ENCODE data around the gene TMEM198.
A peak's percentile ranks its signal among the peaks of the same experiment; 100 is the strongest.

Gene TMEM198, protein sequence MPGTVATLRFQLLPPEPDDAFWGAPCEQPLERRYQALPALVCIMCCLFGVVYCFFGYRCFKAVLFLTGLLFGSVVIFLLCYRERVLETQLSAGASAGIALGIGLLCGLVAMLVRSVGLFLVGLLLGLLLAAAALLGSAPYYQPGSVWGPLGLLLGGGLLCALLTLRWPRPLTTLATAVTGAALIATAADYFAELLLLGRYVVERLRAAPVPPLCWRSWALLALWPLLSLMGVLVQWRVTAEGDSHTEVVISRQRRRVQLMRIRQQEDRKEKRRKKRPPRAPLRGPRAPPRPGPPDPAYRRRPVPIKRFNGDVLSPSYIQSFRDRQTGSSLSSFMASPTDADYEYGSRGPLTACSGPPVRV

DNA sequence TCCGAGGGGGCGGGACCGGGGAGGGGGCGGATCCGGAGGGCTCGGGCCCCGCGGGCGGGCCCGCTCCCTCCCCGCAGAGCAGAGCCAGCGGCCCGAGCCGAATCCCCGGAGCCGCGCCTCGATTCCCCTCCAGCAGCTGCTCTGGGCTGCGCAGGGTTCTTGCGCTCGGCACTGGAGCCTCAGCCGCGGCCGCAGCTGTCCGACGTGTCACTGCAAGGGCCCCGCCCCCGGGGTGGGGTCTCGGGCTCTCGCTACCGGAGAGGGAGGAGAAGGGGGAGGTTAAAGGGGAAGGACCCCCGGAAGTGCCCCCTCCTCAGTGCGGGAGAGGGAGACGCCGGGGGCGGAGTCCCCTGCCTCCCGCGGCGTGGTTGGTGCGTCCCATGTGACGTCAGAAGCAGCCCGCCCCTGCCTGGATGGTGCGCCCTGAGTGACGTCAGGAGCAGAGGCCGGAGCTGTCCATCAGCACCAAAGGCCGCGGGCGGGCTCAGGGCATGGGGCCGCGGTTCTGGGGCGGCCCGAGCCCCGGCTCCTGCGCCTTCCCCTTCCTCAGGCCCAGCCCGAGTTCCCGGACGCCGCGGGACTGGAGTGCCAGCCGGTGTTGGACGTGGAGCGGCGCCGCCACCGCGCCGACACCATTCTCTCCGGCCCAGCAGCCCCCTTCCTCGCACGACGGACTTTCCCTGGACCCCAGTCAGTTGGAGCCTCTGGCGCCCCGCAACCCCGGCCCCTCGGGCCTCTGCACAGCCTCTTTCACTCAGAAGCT, at the start of gene TMEM198, which contains the start of gene CHPF:
Gene TMEM198, plus strand, starts transcription at position 433 of the 763 bp plus-strand sequence. CDS start 700 bp downstream, outside the sequence.
Gene CHPF, minus strand, starts transcription at position 214 of the 763 bp plus-strand sequence. CDS start 271 bp downstream, outside the sequence.
- peak; percentile 3 for DNase-seq

DNA sequence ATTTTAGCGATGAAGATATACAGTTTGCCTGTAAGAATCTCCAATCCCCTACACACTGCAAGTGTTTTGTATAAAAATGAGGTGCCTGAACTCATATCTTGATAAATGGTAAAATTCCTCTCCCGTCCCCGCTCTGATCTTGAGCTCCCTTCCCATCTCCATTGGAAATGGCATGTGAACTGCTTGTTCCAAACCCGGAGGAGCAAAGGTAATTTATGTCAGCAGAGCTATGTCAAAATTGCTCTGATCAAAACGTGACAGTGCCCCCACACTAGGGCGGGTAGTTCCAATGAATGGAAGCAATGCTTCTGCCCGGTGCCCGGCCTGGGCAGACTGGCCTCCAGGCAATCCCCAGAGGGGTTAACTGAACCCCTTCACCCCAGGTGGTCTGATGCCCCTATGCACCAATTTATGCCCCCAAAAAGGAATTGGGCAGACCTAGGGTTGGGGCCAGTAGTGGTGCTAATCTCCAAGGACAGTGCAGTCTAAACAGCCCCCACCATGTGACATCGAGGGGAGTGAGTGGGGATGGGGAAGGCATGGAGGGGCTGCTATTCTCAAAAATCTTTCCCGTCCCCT, 48.8 kb upstream of the TMEM198 start:
- no peak for DNase-seq

DNA sequence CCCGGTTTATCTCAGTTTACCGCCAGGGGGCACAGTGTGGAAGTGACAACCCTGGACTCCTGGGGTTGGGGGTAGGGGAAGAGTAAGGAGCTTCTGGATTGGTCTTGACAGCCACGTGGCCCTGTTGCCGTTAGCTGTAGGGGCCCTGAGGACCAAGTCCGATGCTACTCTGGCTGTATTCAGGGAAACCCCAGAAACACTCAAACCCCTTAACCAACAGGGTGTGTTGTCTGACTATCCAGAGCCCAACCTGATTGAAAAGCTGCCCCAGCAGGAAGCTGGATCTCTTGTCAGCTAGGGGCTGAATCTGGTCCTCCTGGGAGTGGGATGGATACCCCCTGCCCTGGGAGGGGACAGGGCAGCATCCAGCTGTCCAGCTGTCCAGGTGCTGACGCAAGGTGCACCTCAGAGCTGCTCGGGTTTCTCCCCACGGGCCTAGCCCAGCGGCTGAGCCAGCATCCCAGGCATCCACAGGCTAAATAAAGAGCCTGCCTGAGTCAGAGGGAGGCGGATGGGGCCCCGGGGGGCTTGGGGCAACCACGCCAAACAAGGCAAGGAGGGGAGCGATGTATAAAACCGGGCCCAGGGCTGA, 48.2 kb upstream of the TMEM198 start:
- DNase-seq, result no peak

DNA sequence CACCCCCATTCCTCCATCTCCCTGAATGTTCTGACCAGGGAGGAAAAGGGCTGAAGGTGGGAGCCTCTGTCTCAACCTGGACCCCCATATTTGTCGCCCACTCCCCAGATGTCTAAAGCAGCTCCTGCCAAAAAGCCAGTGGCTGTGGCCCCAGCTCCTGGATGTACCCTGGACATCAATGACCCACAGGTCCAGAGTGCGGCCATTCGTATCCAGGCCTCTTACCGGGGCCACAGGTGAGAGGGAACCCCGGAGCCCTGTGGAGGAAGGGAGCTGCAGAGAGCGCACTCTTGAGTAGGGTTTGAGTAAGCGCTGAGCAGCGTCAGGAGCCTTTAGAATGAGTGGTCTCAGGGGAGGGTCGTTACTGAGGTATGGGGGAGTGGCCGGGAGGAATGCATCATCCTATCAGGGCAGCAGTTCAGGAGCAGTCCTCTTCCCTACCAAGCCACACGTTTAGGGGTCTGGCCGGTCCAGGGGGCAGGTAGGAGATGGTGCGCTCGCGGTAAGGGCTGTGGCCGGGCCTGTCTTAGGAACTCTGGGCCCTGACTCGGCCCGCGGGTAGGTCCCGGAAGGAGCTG, 47.5 kb upstream of the TMEM198 start:
- DNase-seq, result no peak

DNA sequence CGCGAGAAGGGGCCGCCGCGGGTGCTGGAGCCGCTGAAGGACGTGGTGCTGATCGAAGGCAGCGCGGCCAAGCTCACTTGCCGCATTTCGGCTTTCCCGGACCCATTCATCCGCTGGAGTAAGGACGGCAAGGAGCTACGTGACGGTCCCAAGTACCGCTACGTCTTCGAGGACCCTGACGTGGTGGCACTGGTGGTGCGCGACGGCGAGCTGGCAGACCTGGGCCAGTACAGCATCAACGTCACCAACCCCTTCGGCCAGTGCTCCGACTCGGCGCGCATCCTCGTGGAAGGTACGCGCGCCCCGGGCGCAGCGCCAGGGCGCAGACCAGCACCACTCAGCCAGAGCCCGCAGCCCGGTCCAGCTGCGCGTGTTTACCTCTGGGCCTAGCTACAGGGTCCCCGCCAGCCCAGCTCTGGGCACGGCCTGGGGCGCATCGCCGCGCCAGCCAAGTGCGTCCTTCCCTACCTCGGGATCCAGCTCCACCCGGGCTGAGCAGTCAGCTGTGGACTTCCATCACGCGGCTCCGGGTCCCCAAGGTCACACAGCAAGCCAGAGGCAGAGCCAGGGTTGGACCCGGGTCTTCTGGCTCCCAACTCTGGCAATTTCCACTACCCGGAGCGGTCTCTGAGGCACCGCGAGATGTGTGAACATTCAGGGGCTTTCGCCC, 46.9 kb upstream of the TMEM198 start:
- DNase-seq, result no peak

DNA sequence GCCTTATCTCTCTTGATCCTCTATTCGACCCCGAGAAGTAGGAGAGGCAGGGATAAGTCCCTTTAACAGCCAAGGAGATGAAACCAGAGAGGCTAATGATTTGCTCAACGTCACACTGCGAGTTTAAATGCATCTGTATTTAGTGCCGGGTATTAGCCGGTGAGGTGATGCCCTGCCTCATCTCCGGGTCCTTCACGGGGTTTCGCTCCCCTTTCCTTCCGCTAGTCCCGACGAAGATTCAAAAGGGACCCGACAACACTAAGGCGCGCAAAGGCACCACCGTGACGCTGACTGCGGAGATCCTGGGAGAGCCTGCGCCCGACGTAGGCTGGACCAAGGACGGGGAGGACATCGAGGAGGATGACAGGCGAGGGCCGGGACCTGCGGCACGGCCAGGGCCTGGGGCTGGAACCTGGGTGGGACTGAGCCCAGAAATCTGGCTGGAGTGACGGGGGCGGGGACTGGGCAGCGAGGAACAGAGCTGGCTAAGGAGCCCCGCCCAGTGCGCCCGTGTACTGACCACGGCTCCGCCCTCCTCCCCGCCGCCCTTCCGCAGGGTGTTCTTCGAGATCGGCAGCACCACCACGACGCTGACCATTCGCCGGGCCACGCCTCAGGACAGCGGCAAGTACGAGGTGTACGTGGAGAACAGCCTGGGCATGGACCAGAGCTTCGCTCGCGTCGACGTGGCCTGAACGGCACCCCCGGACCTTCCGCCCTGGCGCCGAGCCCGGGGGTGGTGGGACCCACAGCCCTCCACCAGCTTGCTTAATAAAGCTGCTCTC, 46.1 kb upstream of the TMEM198 start:
- no peak for DNase-seq

DNA sequence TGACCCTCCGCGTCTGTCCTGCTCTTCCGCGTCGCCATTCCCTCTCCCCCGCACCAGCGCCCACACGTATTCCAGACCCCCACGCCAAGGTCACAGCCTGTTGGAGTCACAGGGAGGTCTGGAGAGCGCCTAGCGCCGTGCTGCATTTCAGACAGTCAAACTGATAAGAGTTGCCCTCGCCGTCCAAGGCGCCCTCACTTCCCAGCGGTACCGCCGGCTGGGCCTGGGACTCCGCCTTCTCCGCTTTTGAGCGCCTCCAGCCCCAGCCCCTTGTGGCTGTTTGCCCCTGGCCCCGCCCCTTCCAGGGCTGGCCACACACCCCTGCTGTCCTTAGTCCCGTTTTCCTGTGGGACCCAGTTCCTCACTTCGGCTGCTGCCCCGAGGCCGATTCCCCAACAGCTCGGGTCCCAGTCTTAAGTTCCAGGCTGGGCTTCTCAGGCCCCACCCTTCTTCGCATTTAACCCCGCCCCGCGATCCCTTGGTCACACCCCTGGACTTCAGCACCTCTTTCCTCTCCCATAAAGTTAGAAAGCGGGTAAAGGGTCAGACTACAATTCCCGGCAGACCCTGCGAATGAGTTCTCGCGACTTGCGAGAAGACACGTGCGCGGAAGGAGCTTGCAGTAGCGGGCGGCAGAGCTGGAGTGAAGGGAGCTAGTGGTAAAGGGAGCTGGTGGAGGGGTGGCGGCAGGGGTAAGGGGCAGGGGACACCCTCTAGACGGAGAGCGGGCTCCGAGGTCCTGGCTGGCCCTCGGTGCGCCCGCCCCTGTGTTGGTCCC, 45.4 kb upstream of the TMEM198 start, which contains the start of gene GMPPA:
Gene GMPPA, plus strand, starts transcription at position 612 of the 778 bp plus-strand sequence. CDS start 1,085 bp downstream, outside the sequence.
- DNase-seq, result peak; percentile 94

DNA sequence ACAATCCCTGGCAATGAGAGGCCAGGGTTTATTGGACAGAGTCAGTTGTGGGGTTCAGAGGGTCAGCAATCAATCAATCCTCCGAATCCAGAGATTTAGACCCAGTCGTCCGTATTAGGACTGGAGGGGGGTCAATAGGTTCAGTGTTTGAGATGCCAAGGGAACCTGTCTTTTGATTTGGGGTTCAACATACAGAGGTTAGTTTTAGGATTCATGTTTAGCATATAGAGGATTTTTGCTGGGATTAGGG, 44.8 kb upstream of the TMEM198 start:
- DNase-seq, result no peak

DNA sequence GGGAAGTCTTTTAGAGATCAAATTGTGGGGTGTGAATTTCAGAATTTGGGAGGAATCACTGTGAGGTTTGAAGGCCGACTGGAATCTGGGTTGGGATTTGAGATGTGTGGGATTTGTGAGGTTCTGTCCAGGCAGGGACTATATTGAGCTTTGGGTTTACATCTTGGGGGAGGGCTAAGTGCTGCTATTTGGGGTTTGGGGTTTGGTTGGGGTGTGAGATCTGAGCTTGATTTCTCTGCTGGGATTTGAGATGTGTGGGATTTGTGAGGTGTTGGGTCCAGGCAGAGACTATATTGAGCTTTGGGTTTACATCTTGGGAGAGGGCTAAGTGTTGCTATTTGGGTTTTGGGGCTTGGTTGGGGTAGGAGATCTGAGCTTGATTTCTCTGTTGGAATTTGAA, 44.3 kb upstream of the TMEM198 start:
- DNase-seq, result no peak

DNA sequence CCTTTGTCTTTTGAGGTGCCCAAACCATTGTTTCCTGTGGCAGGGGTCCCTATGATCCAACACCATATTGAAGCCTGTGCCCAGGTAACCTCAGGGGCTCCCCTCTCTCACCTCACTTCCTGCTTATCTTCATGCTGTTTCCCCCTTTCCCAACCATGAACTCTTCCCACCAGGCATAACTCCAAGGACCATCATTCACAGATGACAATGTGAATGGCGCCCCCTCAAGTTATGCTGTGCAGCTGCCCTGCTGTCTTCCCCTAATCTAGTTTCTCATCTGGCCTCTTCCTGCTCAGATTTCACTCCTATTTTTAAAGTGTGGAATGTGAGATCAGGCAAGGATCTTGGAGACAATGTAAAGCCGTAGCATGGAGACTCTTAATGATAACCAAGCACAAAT, 43.7 kb upstream of the TMEM198 start:
- no peak for DNase-seq

DNA sequence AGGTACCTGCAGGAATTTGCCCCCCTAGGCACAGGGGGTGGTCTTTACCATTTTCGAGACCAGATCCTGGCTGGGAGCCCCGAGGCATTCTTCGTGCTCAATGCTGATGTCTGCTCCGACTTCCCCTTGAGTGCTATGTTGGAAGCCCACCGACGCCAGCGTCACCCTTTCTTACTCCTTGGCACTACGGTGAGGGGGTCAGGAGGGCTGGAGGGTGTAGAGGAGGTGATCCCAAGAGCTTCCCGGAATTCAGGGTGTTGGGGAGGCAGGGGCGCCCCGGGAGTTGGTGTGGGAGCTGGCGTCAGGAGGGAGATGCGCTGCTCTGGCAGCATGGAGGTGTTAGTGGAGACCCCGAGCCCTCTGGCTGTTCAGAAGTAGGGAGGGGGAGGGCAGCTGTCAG, 42.0 kb upstream of the TMEM198 start:
- no peak for DNase-seq

DNA sequence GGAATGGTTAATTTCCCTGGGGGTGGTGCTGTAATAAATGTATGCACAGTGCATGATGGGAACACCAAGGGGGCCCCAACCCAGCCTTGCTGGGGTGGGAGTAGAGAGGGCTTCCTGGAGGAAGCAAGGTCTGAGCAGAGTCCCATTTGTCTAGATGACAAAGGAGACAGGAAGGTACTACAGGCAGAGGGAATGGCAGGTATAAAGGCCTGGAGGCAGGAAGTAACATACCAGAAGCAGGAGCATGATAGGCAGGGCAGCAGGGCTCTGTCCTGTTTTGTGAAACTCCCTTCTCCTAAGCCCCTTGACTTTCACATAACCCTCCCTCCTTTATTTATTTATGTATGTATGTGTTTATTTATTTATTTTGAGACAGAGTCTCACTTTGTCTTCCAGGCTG, 41.2 kb upstream of the TMEM198 start:
- no peak for DNase-seq

DNA sequence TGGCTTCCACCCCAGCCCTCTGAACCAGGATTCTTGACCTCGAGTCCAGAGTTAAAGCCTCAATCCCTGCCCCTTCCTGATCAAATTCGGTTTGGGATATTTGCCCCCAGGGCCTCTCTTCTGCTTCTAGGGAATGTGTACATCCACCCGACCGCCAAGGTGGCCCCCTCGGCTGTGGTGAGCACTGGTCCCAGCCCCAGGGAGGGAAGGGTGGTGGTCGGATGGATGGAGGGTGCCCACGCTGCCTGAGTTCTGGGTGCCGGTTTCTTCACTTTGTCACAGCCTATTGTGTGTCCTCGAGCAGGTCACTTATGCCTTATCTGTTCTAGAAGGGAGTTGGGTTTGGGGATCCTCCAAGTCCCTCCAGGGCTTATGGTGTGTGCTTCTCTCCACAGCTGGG, 38.2 kb upstream of the TMEM198 start:
- no peak for DNase-seq

DNA sequence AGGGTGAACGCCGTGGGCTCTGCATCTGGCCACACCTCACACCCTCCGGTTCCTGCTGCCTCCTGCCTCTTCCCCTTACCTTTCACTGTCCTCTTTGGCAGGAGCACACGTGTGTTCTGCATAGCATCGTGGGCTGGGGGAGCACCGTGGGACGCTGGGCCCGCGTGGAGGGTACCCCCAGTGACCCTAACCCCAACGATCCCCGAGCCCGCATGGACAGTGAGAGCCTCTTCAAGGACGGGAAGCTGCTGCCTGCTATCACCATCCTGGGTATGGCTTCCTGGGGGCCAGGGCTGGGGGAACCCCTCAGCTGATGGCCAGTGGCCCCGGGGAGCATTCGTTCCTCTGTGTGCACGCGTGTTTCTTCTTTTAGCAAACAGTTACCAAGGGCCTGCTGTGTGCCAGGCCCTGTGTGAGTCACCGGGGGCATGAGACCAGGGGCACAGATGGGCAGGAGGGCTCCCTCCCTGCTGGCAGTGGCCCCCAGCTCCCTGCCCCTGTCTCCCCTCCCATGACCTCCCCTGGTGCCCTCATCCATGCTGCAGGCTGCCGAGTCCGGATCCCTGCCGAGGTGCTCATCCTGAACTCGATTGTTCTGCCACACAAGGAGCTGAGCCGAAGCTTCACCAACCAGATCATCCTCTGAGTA, 37.6 kb upstream of the TMEM198 start:
- no peak for DNase-seq

DNA sequence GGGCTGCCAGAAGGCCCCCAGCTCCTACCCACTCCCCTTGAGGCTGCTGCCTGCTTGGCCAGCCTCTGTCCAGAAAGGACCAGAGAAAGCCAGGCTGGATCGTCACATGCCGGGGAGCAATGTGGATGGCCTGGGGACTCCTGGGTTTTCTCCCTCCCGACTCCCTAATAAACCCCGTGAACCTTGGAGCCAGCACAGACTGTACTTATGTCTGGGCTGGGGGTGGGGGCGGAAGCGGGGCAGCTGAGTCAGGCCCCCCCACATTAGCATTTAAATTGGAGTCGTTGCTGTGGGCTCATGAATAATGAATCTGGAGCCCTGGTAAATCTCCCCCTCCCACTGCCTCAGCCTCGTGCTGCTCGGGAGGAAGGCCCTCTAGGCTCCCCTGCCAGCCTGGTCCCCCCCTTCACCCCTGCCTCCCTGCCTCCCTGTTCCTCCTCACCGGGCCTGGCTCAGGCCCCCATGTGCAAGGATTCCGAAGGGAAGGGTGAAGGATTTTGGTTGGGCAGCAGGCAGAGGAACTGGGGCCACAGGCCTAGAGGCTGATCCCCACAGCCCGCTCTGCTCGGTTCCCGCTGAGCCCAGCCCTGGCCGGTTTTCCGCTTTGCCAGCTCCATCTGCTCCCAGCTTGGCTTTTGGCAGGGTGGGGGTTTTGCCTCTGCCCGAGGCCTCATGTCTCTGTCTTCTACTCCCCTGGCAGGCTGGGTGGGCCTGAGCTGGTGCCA, 36.9 kb upstream of the TMEM198 start:
- no peak for DNase-seq

DNA sequence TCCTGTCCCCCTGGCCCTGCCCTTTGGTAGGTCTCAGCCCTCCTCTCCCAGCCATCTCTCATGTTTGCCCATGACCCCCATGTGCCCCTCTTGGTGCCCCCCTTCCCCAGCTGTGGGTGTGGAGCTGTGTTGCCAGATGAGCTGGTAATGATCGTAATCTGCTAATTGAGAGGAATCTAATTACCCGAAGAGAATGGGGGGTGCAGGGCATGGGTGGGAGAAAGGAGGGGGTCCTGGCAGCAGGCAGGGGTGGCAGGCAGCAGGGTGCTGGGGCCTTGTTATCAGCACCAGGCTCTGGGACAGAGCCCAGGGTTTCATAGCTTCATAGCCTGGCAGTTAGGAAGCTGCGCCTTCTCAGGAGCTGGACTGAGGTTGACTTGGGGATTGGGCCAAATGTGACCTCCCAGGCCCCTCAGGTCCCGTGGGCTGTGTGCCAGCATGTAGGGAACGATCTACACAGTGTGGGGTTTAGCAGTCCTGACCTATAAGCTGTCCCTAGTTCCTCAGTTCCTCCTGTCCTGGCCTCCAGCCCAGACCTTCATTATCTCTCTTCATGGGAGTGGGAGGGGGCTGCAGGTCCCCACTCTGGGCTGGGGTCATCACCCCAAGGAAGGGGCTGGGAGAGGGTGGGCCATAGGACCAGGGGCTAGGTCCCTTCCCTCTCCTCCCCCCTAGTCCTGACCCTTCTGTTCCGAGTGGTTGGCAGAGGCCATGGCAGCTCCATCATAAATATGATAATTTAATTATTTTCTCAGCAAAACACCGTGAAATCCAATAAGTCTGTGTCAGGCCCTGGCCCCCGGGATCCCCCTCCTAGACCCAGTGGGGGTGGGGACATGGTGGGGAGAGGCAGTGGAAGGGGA, 36.0 kb upstream of the TMEM198 start:
- no peak for DNase-seq

DNA sequence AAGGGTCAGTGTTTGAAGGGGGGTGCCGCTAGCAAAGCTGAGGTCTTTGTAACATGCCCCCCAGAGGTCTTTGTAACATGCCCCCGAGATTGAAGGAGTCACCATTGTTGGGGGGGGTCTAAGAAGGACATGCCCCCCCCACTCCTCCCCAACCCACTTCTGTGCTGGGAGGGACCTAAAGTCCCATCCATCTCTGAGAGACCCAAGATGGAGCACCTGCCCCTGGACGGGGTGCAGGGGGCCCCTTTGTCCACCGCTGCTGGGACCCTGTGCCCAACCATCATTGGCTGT, 35.4 kb upstream of the TMEM198 start:
- DNase-seq, result no peak

DNA sequence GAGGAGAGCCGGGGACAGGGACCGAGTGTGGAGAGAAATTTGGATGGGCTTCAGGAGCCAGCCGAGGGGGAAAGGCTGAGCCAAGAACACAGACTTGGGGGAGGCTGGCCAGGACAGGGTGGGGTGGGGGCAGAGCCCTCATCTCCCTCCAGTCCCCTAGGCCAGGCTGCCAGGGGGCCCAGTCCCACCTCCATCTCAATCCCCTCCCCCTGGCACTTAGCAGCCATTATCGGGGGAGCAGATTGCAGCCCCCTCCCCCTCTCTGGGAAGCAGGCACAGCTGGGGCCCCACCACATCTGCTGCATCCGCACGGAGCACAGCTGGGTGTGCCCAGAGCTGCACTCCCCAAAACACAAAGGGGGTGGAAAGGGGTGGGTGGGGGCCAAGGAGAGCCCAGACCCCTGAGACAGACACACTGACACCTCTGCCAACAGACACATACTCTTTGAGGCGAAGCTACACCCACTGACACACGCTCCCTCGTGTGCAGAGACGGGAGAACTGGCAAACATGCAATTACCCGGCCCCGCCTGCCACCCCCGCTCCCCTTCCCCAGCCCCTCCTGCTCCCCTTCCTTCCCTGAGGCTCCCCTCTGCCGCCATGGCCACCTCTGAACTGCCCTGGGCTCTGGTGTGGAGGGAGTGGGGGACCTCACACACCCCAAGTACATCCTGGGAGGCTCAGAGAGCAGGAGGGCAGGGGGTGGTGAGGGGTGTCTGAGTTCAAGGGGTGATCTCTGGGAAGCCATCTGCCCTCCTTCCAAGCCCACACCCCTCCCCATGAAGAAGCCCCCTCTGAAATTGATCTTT, 34.7 kb upstream of the TMEM198 start:
- no peak for DNase-seq
